DMS153 (cell line): ENCODE data around the gene MT1H.
"Not testable (repeated sequence)": the region's sequence is repeated elsewhere in the genome, so short reads cannot be mapped to it uniquely, and the experiment has no call there.

Experiments
- DNase-seq: peaks from one replicate; lab custom pipeline; 2025; lab: John Stamatoyannopoulos, UW

The MT1H gene

GRCh38 chr16:56665286-56666261 lies 4.0 kb upstream of the MT1H start:
- not testable (repeated sequence) for DNase-seq

GRCh38 chr16:56667581-56668571 lies 1.7 kb upstream of the MT1H start, which contains the start of gene MT1G:
MT1G (minus strand) TSS chr16:56668065; CDS start chr16:56667993, 72 bp downstream.
- peak; percentile 40 for DNase-seq

GRCh38 chr16:56669840-56670619 lies 416 bp downstream of the MT1H start:
- DNase-seq = no peak

- DNase-seq = no peak
These were observed 963 bp downstream of the MT1H start for GRCh38 chr16:56670620-56670934.

GRCh38 chr16:56671691-56672090 lies 2.1 kb downstream of the MT1H start:
- DNase-seq = not testable (repeated sequence)

GRCh38 chr16:56672171-56672570 lies 2.6 kb downstream of the MT1H start:
- not testable (repeated sequence) for DNase-seq

GRCh38 chr16:56672761-56673536 lies 3.3 kb downstream of the MT1H start:
- DNase-seq = no peak

GRCh38 chr16:56673921-56674320 lies 4.3 kb downstream of the MT1H start:
- DNase-seq = no peak

- DNase-seq = not testable (repeated sequence)
These were observed 5.0 kb downstream of the MT1H start for GRCh38 chr16:56674570-56674969.

GRCh38 chr16:56675685-56676210 lies 6.1 kb downstream of the MT1H start:
- no peak for DNase-seq

GRCh38 chr16:56677474-56677873 lies 7.9 kb downstream of the MT1H start:
- no peak for DNase-seq

- no peak for DNase-seq
These were observed 9.6 kb downstream of the MT1H start for GRCh38 chr16:56679078-56679730.

- DNase-seq = no peak
These were observed 10.2 kb downstream of the MT1H start for GRCh38 chr16:56679818-56680217.

- peak; percentile 78 for DNase-seq
These were observed 12.5 kb downstream of the MT1H start, which contains the start of gene MT1X for GRCh38 chr16:56681939-56682702. MT1X (plus strand) TSS chr16:56682470; CDS start chr16:56682541, 71 bp downstream.

GRCh38 chr16:56682703-56683397 lies 13.2 kb downstream of the MT1H start:
- no peak for DNase-seq

GRCh38 chr16:56683424-56684172 lies 14.0 kb downstream of the MT1H start:
- DNase-seq = no peak

GRCh38 chr16:56684256-56684925 lies 14.8 kb downstream of the MT1H start:
- no peak for DNase-seq
